Activated CD4-positive, alpha-beta T cell treated with anti-CD3 and anti-CD28 coated beads, Interleukin-2, amount 50 U/mL, for 24 hours (primary cell): Measurements from ENCODE around the gene NECAB3.

Experiments
- DNase-seq, 2 donors: peaks; one replicate each; pipeline ENCODE4 v3.0.0-alpha.2; 2020; ENCODE audit warnings: low read depth in 1 of 2, low spot score in 1 of 2

The NECAB3 gene

DNA sequence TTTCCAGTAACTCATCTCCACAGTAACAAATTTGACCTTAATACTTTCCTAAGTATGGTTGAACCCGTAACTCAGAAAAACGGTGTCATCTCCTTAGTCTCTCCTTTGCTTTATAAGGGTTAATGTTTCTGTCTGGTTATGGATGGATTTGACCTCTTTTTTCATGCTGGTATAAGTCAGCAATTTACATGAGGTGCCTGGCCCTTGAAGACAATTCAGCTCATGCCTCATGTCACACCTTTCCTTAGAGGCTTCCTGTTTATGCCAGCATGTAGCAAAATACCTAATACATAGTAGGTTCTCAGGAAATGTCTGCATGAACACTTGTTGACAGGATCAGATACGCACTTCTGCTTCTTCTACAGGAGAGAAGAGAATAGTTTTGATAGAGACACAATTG lies 49.8 kb downstream of the NECAB3 start:
- no peak for DNase-seq

- DNase-seq = no peak
Observed at GRCh38 chr20:33622705-33623365, 51.4 kb downstream of the NECAB3 start.

DNA sequence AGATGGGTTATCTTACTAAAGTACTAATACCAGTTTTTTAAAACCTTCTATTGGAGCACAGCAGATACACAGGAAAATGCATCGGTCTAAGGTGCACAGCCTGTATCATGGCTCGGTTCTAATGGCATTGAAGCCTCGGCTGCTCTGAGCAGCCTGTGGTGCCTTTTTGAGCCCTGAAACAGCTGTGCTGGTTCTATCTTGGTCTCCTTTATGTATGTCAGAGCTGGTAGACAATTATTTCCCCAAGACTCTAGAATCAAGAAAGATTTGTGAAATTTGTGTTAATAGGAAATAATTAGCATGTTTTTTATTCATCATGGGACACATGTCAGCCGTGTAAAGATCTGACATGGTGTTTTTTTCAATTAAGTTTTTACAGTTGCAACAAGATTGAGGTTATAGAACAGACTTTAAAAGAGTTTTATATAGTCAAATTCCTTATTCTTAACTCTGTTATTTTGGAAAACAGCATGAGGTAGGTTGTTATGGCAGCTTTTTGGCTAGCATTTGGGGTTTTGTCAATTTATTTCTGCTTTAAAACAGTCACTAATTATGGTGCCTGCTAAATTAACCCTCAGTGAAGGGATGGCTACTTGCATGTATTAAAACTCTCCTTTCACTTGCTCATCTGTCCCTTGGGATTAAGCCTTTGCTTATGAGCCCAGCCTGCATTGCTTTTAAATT lies 52.4 kb downstream of the NECAB3 start:
- DNase-seq = no peak

GRCh38 chr20:33612001-33612400 lies 62.2 kb downstream of the NECAB3 start:
- DNase-seq = no peak

DNA sequence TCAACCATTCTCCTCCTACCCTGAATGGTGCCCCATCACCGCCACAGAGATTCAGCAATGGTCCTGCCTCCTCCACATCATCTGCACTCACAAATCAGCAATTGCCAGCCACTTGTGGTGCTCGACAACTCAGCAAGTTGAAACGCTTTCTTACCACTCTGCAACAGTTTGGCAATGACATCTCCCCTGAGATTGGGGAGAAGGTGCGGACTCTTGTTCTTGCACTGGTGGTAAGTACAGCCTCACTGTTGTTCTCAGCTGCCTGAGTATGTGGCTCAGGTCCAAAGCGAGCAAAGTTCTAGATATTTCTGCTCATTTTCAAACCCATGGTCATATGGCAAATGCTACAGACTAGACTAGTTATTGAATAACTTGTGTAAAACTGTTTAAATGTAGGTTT lies 63.1 kb downstream of the NECAB3 start:
- no peak for DNase-seq

DNA sequence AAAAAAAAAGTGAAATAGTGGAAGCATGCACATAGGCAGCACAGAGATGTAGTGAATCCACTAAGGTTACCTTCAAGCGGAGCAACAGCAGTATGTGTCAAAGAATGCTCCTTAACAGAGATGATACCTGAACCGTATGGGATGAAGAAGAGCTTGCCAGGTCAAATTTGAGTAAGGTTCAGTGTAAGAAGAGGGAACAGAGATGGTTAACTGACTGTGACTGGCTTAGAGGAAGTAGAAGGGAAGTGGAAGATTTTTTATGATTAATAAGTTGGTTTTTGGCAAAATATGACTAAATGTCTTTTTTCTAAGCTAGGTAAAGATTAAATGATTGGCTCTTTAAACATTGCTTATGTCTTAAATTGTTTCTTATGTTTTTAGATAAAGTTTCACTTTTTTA lies 64.7 kb downstream of the NECAB3 start:
- DNase-seq = no peak
